ENCODE data around the gene RBL2.

Gene RBL2

GRCh38 chr16:53456625-53457024 is 22.4 kb downstream of the RBL2 start:
- no peak for DNase-seq

DNA sequence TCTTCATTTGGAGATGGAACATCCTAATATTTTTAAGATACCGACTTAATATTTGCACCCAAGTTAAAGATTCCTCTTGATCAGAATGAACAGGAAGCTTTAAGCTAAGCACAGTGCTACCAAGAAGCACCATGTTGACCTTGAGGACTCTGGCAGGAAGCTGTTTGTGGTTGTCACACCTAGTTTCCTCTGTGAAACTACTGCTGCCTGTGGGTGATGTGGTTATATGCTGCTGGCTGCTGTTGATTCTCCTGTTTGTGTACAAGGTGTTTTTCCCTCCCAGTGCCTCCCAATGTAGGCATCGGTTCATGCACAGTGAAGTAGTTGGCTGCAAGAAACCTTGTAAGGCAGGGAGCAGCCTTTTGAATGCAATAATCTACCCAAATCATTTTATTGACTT is 23.4 kb downstream of the RBL2 start:
- DNase-seq = no peak

DNA sequence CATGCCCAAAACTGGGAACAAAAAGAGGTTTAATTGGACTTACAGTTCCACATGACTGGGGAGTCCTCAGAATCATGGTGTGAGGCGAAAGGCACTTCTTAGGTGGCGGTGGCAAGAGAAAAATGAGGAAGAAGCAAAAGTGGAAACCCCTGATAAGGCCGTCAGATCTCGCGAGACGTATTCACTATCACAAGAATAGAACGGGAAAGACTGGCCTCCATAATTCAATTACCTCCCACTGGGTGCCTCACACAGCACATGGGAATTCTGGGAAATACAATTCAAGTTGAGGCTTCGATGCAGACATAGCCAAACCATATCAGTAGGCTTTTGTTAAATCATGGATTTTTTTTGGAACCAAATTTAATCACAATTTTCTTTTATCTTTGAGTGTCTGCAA is 24.4 kb downstream of the RBL2 start:
- no peak for DNase-seq

DNA sequence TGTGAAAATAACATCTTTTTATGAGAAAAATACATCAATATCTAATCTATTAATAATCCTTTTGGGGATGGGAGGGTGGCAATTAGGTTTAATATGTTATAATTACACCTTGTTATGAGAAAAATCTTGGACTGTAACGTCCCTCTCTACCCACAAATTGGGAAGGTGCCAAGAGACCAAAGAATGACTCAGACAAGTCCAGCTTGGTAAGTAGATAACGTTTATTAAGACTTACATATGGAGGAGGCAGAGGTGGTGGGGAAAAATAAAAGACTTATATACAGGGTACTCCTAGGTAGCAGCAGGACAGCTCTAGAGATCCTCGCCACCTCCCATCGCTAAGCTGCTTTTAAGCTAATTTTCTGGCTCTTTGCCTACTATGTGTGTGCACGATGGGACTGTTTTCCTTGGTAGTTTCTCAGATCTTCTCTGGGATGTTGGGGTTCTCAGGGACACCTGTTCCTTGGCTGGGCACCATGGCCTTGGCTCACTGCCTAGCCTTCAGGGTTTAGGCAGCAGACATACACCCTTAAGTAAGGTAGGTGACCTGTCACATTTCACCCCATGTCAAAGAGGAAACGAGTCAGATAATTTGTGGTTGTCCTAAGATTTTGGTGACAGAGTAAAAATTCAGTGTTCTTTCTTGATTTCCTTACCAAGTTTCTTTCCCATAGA is 31.5 kb downstream of the RBL2 start:
- no peak for DNase-seq

- DNase-seq = no peak
These were observed 42.6 kb downstream of the RBL2 start for GRCh38 chr16:53476867-53477266.

GRCh38 chr16:53478965-53479364 is 44.7 kb downstream of the RBL2 start:
- DNase-seq = no peak

- no peak for DNase-seq
These were observed 46.1 kb downstream of the RBL2 start for GRCh38 chr16:53480394-53480793.

DNA sequence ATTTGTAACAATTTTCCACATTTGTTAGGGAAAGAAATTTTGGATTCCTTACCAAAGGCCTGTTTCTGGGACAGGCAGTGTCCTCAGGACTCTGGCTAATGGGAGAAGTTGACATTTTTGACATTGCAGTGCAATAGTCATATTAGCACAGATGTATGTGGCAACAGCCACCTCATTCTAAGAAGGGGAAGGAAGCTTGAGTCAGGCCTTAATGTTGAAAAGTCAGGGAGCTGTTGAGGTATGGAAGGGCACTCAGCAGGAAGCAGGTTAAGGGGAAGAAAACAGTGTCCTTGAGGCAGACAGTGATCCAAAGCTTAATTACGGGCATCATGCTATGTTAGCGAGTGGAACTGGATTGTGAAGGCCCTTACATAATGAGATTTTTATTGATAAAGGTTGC is 47.9 kb downstream of the RBL2 start:
- DNase-seq = no peak

DNA sequence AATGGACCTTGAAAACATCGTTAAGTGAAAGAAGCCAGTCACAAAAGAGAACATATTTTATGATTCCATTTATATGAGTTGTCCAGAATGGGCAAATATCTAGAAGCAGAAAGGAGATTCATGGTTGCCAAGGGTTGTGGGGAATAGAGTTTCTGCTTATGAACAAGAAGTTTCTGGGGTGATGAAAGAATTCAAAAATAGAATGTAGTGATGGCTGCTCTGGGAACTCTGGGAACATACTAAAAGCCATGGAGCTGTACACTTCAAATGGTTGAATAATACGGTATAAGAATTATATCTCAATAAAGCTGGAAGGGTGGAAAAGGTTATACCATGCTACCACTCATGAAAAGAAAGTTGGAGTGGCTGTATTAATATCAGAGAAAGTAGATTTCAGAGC is 50.3 kb downstream of the RBL2 start:
- no peak for DNase-seq

DNA sequence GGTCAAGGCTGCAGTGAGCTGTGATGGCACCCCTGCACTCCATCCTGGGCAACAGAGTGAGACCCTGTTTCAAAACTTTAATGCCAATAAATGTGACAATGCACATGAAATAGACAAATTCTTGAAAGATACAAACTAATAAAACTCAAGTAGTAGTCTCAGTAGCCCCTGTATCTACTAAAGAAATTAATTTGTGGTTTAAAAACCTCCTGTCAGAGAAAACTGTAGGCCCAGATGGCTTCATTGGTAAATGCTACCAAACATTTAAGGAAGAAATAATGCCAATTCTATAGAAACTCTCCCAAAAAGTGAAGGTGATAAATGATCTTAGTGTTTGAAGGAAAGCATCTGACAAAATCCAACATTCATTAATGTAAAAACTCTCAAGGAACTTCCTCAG is 52.0 kb downstream of the RBL2 start:
- DNase-seq = no peak

GRCh38 chr16:53489755-53490154 is 55.5 kb downstream of the RBL2 start:
- DNase-seq = no peak

DNA sequence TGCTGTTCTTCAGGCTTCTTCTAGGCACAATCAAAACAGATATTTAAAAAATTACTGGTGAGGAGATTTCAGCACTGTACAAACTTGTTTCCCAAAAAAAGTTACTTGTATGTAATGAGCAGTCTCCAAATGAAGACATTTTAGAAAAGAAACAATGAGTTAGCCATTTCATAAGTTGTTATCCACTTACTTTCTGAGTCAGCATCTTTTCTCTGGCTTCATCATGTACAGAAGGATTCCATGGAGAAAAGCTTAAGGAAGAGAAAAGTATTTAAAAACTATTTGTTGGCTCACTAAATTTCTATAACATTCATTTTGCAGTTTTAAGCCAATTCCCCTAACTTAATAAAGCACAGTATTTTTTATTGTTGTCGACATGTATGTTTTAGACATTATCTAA is 58.2 kb downstream of the RBL2 start:
- DNase-seq = no peak

- DNase-seq = no peak
These were observed 60.4 kb downstream of the RBL2 start for GRCh38 chr16:53494636-53495035.

- DNase-seq = no peak
These were observed 61.1 kb downstream of the RBL2 start for GRCh38 chr16:53495325-53495724.

DNA sequence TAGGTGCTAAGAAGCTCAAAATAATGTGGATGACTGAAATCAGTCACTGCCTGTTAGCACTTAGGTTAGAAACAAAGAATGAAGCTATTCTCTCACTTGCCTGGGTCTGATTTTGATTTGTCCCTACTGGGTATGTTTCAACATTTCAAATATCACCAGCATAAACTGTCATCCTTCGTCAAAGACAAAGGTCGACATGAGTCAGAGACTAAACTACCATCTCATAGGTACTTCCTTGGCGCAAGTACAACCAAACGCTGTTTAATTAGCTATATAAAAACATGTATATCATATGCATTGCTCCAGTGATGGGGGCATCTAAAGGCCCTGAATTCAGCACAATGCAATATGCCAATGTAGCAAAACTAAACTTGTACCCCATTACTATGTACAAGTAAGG is 64.7 kb downstream of the RBL2 start:
- no peak for DNase-seq

GRCh38 chr16:53501216-53501859 is 67.1 kb downstream of the RBL2 start:
- DNase-seq = no peak

DNA sequence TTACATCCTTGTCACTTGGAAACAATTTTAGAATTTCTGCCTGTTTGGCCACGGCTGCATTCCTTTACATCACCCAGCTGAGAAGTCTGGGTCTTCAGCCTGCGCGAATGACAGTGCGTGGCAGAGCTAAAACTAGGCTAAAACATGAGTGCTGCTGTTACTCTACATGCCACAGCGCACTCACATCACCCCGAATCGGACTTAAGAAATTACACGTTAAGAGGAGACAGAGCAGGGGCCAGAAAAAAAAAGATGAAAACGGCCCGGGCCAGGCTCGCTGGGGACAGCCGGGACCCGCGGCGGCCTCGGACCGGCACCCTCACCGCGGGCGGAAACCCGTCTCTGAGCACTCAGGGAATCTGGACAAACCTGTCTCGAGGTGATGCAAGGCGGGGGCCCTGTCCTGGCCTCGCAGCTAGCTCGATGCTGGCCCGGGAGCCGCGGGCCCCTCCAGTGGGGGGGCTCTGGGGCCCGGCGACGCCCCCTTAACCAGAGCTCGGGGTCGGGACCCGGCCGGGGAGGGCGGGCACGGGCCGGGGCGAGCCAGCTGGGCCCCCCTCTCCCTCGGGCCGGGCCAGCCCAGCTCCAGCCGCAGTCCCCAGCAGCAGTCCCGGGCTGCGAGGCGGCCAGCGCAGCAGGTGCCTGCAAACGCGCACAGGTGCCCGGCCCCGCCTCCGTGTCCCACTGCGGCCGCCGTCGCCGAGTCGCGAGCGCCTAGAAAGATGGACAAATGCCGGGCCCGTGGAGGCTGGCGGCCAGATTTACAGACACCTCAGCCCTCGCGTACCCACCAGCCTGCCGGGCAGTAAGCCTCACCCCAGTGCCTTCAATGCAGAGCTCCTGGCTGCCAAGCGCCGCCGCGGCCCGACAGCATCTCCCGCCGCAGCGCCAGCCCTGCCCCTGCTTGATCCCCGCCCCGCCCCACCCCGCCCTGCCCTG is 68.3 kb downstream of the RBL2 start, which contains the start of gene AKTIP:
AKTIP (minus strand) TSS at position 879 of the 939 bp plus-strand sequence. CDS start 2,950 bp downstream, outside the sequence.
- DNase-seq = peak; percentile 63

DNA sequence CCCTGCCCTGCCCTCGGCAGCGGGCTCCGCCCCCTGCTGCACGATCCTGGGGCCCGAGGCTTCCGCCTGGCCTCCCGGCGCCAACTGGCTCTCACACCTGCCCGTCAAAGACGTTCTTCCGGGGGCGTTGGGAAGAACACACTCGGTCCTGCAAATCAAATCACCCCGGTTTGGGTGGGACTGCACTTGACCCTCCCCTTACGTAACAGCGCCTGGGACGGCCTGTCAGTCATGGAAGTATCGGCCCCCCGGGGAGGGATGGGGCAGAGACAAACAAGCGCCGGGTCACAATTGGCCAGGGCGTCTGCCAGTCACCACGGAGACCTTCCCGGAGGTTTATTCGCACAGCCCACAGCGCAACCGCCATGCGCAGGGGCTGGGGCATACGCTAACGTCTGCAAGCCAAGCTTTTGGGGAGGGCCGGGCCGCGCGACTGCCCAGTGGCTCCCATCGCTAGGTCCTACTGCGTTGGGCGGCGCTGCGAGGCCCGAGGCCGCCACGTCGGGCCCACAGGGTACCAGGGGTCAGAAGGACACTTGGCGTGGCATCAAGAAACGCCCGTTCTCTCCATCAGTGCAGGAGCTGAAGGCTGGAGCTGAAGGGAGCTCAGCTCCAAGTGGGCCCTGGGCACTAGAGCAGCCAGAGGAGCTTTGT is 69.1 kb downstream of the RBL2 start:
- DNase-seq = peak; percentile 99

GRCh38 chr16:53503991-53504663 is 69.9 kb downstream of the RBL2 start:
- peak; percentile 72 for DNase-seq

DNA sequence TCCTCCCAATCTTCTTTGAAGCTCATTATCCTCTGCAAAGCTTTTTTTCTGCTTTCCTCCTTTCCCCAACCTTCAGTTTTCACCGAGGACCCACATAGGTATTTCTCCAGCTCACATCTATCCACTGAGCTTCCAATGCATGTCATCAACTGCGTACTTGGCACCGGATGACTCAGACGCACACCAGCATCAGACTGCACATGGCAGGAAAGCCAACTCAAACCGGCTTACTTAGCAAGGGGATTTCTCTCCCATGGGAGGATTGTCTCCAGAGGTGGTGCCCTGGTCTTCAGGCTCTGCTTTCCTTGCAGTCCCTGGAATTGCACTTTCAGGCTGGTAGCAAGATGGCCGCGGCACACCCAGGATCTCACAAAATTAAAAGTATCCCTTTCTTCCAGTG is 70.4 kb downstream of the RBL2 start:
- DNase-seq = no peak

DNA sequence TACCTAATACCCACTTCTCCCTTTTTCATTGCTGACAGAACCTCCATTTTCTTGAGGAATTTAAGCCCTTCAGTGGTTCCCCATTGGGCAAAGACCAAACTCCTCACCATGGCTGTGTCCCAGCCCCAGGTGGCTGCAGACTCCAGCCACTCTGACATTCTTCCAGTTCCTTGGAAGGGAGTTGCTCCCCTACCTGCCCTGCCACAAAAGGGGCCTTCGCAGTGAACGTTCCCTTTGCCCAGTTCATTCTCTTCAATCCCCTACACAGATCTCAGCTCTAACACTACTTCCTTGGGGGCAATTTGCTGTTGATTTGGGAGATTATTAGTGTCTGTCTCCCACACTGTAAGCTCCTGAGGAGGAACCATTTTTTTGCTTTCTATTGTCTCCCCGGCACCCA is 72.0 kb downstream of the RBL2 start:
- DNase-seq = no peak

- no peak for DNase-seq
These were observed 73.4 kb downstream of the RBL2 start for GRCh38 chr16:53507464-53508179.

Data from retina (tissue), 1 donor.